Ovary (tissue), 3 donors: ENCODE results near the gene ATCAY.

Experiments used
- EP300 ChIP-seq: sonication (generic); formaldehyde crosslinking; IDR thresholded peaks from one replicate; pipeline ENCODE4 v1.6.1; 2017; ENCODE audit warnings: antibody characterized with exemption
- POLR2A ChIP-seq: fragments of 450-650 bp; IDR thresholded peaks from one replicate; pipeline ENCODE4 v1.6.1; 2017; ENCODE audit warnings: antibody characterized with exemption, mild to moderate bottlenecking, moderate library complexity
- TF ChIP-seq, protein P1 (sequence below), 3 donors: fragments of 450-650 bp in 2 of 3; fragments of 200-600 bp in 1 of 3; IDR thresholded peaks; one replicate each; pipeline versions ENCODE4 v1.5.1 to v1.8.0; 2016 to 2022; ENCODE audit warnings: antibody characterized with exemption in 3 of 3, mild to moderate bottlenecking in 1 of 3
- donor health status: DM: no; HTN: no; CAD: no.

- TF ChIP-seq, protein P1, sequence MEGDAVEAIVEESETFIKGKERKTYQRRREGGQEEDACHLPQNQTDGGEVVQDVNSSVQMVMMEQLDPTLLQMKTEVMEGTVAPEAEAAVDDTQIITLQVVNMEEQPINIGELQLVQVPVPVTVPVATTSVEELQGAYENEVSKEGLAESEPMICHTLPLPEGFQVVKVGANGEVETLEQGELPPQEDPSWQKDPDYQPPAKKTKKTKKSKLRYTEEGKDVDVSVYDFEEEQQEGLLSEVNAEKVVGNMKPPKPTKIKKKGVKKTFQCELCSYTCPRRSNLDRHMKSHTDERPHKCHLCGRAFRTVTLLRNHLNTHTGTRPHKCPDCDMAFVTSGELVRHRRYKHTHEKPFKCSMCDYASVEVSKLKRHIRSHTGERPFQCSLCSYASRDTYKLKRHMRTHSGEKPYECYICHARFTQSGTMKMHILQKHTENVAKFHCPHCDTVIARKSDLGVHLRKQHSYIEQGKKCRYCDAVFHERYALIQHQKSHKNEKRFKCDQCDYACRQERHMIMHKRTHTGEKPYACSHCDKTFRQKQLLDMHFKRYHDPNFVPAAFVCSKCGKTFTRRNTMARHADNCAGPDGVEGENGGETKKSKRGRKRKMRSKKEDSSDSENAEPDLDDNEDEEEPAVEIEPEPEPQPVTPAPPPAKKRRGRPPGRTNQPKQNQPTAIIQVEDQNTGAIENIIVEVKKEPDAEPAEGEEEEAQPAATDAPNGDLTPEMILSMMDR (IDR thresholded peaks at IDR 0.05), result no peak
- TF ChIP-seq EP300, result no peak
- TF ChIP-seq POLR2A, result no peak
Observed at GRCh38 chr19:3842948-3843347, 37.5 kb upstream of the ATCAY start.
